ENCODE results near the gene PABPC4L.
"Not testable (repeated sequence)": the region's sequence is repeated elsewhere in the genome, so short reads cannot be mapped to it uniquely, and the experiment has no call there.

Gene PABPC4L

DNA sequence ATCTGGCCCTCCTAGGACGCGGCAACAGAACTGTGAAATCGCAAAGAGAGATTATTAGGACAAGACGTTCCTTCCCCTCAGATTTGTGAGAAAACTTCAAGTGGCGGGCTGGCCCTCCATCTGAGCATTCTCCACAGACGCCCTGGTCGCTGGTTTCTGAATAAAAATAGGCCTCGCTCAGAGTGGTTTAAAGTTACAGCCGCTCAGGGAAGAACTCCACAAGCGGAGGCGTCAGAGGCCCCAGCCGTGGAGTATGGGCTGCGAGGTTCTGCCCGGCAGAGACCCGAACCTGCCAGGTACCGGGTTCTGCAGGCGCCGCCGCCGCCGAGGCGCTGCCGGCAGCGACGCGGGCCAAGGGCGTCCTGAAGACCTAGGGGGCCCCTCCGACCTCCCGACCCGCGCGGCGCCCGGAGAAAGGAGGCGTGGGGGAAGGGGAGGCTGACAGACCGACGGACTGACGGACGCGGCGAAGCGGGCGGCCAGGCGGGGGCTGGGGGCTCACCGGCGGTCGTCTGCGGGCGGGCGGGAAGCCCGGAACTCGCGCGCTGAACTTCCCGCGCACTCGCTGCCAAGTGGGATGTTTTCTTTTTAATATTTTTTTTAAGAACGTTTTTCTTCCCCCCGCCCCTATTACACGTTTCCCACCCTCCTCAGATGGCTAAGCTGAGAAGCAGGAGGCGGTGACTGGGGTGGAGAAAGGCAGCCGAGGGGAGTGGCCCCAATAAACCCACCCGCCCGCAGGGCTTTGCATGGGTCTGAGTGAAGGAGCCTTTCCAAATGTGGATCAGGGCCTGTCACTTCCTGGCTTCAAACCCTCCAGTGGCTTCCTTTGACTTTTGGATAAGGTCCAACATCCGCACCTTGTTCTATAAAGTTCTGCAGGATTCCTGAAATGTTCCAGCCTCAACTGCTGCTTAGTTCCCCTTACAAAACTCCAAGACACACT, at the start of gene PABPC4L:
Gene PABPC4L, minus strand, starts transcription at position 574 of the 946 bp plus-strand sequence. CDS start 770 bp downstream, outside the sequence.
- no peak for TF ChIP-seq CTCF (IDR thresholded peaks at IDR 0.05; ENCODE audit: borderline replicate concordance, control extremely low read depth, extremely low read depth, insufficient read depth, missing control alignments)
- no peak for DNase-seq (ENCODE audit: low spot score)
- in situ Hi-C loops (cut with MboI; ENCODE audit: low sequenced_read_pairs, unreplicated experiment) = no loop called here

- no peak for DNase-seq (ENCODE audit: low spot score)
- no peak for TF ChIP-seq CTCF (IDR thresholded peaks at IDR 0.05; ENCODE audit: borderline replicate concordance, control extremely low read depth, extremely low read depth, insufficient read depth, missing control alignments)
- in situ Hi-C loops (cut with MboI; ENCODE audit: low sequenced_read_pairs, unreplicated experiment) = no loop called here
Measured at GRCh38 chr4:134251322-134251721, 49.7 kb upstream of the PABPC4L start.

- no peak for DNase-seq (ENCODE audit: low spot score)
- no peak for TF ChIP-seq CTCF (IDR thresholded peaks at IDR 0.05; ENCODE audit: borderline replicate concordance, control extremely low read depth, extremely low read depth, insufficient read depth, missing control alignments)
- in situ Hi-C loops (cut with MboI; ENCODE audit: low sequenced_read_pairs, unreplicated experiment) = no loop called here
Measured at GRCh38 chr4:134243742-134244713, 42.4 kb upstream of the PABPC4L start.

- in situ Hi-C loops (cut with MboI; ENCODE audit: low sequenced_read_pairs, unreplicated experiment) = no loop called here
- DNase-seq (ENCODE audit: low spot score) = no peak
- TF ChIP-seq CTCF (IDR thresholded peaks at IDR 0.05; ENCODE audit: borderline replicate concordance, control extremely low read depth, extremely low read depth, insufficient read depth, missing control alignments) = no peak
Measured at GRCh38 chr4:134219043-134219442, 17.5 kb upstream of the PABPC4L start.

- in situ Hi-C loops (cut with MboI; ENCODE audit: low sequenced_read_pairs, unreplicated experiment) = no loop called here
- no peak for TF ChIP-seq CTCF (IDR thresholded peaks at IDR 0.05; ENCODE audit: borderline replicate concordance, control extremely low read depth, extremely low read depth, insufficient read depth, missing control alignments)
- no peak for DNase-seq (ENCODE audit: low spot score)
Measured at GRCh38 chr4:134216411-134216810, 14.8 kb upstream of the PABPC4L start.

- DNase-seq (ENCODE audit: low spot score) = no peak
- in situ Hi-C loops (cut with MboI; ENCODE audit: low sequenced_read_pairs, unreplicated experiment) = no loop called here
- TF ChIP-seq CTCF (IDR thresholded peaks at IDR 0.05; ENCODE audit: borderline replicate concordance, control extremely low read depth, extremely low read depth, insufficient read depth, missing control alignments) = no peak
Measured at GRCh38 chr4:134215620-134216344, 14.2 kb upstream of the PABPC4L start.

- in situ Hi-C loops (cut with MboI; ENCODE audit: low sequenced_read_pairs, unreplicated experiment); DNase-seq (ENCODE audit: low spot score): not testable (repeated sequence)
Measured at GRCh38 chr4:134207955-134208354, 6.4 kb upstream of the PABPC4L start.

All from GM13976 (cell line).